IPS DF 6.9 (cell line): ENCODE results near the gene SALL4.
"Not testable (repeated sequence)": the region's sequence is repeated elsewhere in the genome, so short reads cannot be mapped to it uniquely, and the experiment has no call there.

ENCODE experiments used
- DNase-seq: peaks from one replicate; pipeline ENCODE4 v3.0.0-alpha.2; 2013; ENCODE audit warnings: low read depth, low spot score
- H3K27ac ChIP-seq: one replicate; pipeline ENCODE4 v1.5.1; 2013; ENCODE audit warnings: low read length, control low read depth
- H3K27me3 ChIP-seq: 2 replicates; pipeline ENCODE4 v1.6.1; 2013; ENCODE audit warnings: mild to moderate bottlenecking, low read length; ENCODE audit not compliant: control insufficient read depth, insufficient read depth
- H3K36me3 ChIP-seq: 2 replicates; pipeline ENCODE4 v1.6.1; 2013; ENCODE audit warnings: low read length; ENCODE audit not compliant: control insufficient read depth, insufficient read depth
- H3K4me1 ChIP-seq: 2 replicates; pipeline ENCODE4 v1.6.1; 2013; ENCODE audit warnings: low read length; ENCODE audit not compliant: control insufficient read depth, insufficient read depth
- H3K4me3 ChIP-seq: 2 replicates; pipeline ENCODE4 v1.5.1; 2013; ENCODE audit warnings: mild to moderate bottlenecking, low read length
- H3K9me3 ChIP-seq: 2 replicates; pipeline ENCODE4 v1.6.1; 2013; ENCODE audit warnings: low read length, inconsistent platforms; ENCODE audit not compliant: control insufficient read depth, insufficient read depth
- WGBS: extraction: QIAGEN DNeasy Blood & Tissue Kit; methylation state at CpG from one replicate; pipeline ENCODE4 v1.1.7; 2013; ENCODE audit warnings: mixed read lengths, missing lambda C conversion rate; ENCODE audit not compliant: insufficient read length, insufficient coverage; 5-methylcytosine and 5-hydroxymethylcytosine counted together

The SALL4 gene

DNA sequence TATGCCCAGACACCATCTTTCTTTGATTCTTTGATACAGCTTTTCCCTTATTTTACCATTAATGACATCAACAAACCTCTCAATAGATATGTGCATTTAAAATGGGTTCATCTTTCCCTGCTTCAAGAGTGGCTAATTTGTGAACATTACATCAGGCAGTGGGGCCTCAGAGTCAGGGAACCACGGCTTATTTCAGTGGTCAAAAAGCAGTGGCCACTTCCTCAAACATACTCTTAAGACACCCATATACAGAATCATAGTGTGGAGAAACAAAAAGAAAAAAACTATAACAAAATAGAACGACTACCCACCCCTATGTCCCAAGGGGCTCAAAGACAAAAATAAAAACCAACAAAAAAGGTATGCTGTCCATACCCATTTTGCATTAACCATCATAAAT is 12.9 kb downstream of the SALL4 start:
- no peaks in the 10 kb centered on the region for H3K27me3 ChIP-seq
- WGBS = no CpG with 5 or more reads among the region's 2 CpGs
- no peak overlapping the region for H3K27ac ChIP-seq
- H3K4me3 ChIP-seq = no peak overlapping the region
- peaks cover 50% of the 10 kb centered on the region for H3K36me3 ChIP-seq
- DNase-seq = no peak
- H3K4me1 ChIP-seq = no peaks in the 10 kb centered on the region
- no peaks in the 10 kb centered on the region for H3K9me3 ChIP-seq

DNA sequence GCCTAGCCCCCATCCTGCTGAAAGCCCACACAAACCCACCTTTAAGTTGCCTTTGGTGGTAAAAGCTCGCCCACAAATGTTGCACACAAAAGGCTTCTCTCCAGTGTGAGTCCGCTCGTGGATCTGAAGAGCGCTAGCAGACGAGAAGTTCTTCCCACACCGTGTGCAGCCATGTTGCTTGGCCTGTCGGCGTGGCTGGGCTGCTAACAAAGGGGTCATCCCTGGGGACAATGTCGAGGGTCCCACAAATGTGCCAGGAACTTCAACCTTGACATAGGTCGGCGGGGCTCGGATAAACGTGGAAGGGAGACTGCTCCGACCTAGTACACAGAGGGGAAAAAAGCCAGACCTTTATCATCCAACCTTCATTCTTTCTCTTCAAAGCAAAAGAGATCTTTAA is 13.5 kb downstream of the SALL4 start:
- Histone ChIP-seq H3K27ac (no peak overlapping the region), H3K27me3 (no peaks in the 10 kb centered on the region), H3K36me3 (peaks cover 56% of the 10 kb centered on the region), H3K9me3 (no peaks in the 10 kb centered on the region), H3K4me3 (no peak overlapping the region), H3K4me1 (no peaks in the 10 kb centered on the region)
- DNase-seq = no peak
- no CpG with 5 or more reads among the region's 14 CpGs for WGBS

DNA sequence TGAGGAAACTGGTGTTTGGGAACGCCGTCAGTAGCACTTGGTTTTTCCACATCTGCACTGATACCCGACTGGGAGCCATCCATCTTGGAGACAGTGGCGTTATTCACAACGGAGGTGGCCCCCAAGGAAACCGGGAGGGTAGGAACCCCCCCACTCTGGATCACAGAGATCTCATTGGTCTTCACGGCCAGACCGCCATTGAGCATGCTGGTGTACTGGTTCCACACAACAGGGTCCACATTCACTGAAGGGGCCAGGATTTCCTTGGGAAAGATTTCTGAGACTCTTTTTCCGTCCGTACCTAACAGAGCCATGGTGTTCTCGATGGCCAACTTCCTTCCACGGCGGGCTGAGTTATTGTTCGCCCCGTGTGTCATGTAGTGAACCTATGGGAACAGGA is 18.0 kb downstream of the SALL4 start:
- DNase-seq = no peak
- peaks cover 51% of the 10 kb centered on the region for H3K36me3 ChIP-seq
- no peak overlapping the region for H3K4me3 ChIP-seq
- no peaks in the 10 kb centered on the region for H3K27me3 ChIP-seq
- H3K27ac ChIP-seq = no peak overlapping the region
- WGBS = no CpG with 5 or more reads among the region's 15 CpGs
- no peaks in the 10 kb centered on the region for H3K9me3 ChIP-seq
- H3K4me1 ChIP-seq = no peaks in the 10 kb centered on the region

DNA sequence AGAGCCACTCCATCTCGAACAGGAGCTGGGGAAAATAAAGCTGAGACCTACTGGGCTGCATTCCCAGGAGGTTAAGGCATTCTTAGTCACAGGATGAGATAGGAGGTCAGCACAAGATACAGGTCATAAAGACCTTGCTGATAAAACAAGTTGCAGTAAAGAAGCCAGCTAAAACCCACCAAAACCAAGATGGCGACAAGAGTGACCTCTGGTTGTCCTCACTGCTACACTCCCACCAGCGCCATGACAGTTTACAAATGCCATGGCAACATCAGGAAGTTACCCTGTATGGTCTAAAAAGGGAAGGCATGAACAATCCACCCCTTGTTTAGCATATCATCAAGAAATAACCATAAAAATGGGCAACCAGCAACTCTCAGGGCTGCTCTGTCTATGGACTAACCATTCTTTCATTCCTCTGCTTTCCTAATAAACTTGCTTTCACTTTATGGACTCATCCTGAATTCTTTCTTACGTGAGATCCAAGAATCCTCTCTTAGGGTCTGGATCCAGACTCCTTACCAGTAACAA is 24.0 kb downstream of the SALL4 start:
- not testable (repeated sequence) for H3K4me1 ChIP-seq, H3K27me3 ChIP-seq, H3K9me3 ChIP-seq, H3K27ac ChIP-seq, DNase-seq, H3K4me3 ChIP-seq
- H3K36me3 ChIP-seq = peaks cover 18% of the 10 kb centered on the region; the same call in 1 of the 2 replicates
- no CpG with 5 or more reads among the region's 4 CpGs for WGBS

DNA sequence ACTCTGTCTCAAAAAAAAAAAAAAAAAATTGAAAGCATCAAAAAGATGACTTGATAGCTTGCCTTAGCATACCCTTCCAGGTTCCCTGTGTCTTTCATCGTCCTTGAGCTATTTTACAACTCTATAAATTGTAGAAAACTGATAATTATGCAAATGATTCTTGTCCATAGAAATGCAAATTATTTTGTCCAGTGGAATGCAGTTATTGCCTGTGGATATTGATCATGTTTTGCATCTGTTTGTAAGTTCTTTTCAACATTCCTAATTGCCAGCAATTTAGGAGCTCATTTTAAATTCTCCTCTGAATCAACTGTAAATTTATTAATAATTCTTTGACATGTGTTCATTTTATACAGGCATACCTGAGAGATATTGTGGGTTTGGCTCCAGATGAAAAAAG is 27.1 kb downstream of the SALL4 start:
- H3K36me3 ChIP-seq = 0 out of 2 replicates have a peak, but pooled peaks cover 4% of the 10 kb centered on the region
- H3K4me3 ChIP-seq = no peak overlapping the region
- no peaks in the 10 kb centered on the region for H3K4me1 ChIP-seq
- no peaks in the 10 kb centered on the region for H3K27me3 ChIP-seq
- no peak overlapping the region for H3K27ac ChIP-seq
- H3K9me3 ChIP-seq = no peaks in the 10 kb centered on the region
- no CpG with 5 or more reads among the region's 1 CpG for WGBS
- DNase-seq = no peak

DNA sequence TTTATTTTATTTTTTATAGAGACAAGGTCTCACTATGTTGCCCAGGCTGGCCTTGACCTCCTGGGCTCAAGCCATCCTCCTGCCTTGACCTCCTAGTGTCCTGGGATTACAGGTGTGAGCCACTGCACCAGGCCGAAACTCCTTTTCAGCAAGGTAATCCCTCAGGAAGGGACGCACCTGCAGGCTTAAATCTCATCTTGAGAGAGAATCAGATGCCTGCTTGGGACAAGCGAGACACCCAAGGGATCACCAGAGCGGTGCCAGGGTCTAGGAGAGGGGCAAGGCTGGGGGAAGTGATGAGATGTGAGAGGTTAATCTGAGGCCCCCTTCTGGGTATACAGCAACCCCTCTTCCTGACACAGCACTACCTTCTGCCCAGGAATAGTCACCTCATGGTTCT is 30.1 kb downstream of the SALL4 start:
- Histone ChIP-seq H3K4me3 (no peak overlapping the region), H3K27me3 (no peaks in the 10 kb centered on the region), H3K4me1 (no peaks in the 10 kb centered on the region; the same call in 1 of the 2 replicates), H3K9me3 (no peaks in the 10 kb centered on the region), H3K27ac (no peak overlapping the region), H3K36me3 (0 out of 2 replicates have a peak, but pooled peaks cover 4% of the 10 kb centered on the region)
- WGBS = no CpG with 5 or more reads among the region's 4 CpGs
- no peak for DNase-seq

DNA sequence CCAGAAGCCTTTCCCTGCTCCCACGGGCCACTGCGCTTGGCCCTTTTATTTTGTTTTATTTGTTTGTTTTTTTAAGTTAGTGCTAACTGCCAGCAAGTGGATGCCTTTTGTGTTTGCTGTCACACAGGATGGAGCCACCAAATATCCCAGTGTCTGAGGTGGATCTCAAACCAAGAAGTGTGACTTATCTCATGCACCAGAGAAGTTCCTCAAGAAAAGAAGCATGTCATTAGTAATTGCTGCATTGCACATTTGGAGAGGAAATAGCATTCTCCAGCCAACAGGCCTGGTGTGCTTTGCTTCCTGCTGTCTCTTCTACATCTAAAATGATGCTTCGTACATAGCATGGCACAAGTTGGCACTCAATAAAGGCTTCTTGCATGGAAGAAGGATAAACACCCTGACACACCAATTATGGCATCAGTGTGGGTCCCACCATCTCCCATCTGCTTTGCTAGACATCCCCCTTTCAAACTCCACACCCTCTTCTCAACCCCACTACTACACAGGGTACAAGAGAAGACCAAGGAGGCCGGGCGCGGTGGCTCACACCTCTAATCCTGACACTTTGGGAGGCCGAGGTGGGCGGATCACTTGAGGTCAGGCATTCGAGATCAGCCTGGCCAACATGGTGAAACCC is 32.2 kb downstream of the SALL4 start:
- no peaks in the 10 kb centered on the region for H3K27me3 ChIP-seq
- H3K27ac ChIP-seq = no peak overlapping the region
- H3K4me3 ChIP-seq = no peak overlapping the region
- H3K36me3 ChIP-seq = no peaks in the 10 kb centered on the region
- no peaks in the 10 kb centered on the region for H3K9me3 ChIP-seq
- WGBS = no CpG with 5 or more reads among the region's 9 CpGs
- no peak for DNase-seq
- H3K4me1 ChIP-seq = no peaks in the 10 kb centered on the region; the same call in 1 of the 2 replicates

DNA sequence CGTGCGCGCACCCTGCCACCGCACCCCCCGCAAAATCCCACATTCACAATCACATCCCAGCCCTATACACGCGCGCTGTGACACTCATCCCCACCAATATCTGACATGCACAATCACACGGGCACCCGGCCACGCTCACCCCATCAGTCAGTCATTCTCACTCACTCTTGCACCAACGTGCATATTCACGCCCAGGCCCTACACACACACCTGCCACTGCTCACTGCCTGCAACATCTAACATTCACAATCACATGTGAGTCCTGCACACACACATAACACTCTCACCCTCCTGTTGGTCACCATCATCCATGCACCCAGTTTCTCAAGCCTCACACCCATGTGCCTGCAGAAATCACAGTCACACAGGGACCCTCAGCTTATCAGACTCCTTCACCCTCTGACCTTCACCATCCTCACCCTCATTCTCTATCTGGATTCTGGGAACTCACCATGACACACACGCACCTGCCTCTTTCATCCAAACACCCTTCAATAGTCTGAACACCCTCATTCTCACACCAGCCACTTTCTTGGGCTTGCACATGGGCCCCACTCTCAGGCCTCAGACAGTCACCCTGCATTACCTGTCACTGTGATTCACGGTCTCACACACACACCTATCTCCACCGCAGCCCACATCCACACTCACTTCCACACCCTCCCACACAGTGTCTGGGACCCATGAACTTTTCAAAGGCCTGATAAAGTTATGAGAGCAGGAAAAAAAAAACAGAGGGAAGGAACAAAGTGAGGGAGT is 33.4 kb downstream of the SALL4 start:
- Histone ChIP-seq H3K4me1 (no peaks in the 10 kb centered on the region; the same call in 1 of the 2 replicates), H3K27me3 (no peaks in the 10 kb centered on the region), H3K9me3 (no peaks in the 10 kb centered on the region), H3K4me3 (no peak overlapping the region), H3K36me3 (no peaks in the 10 kb centered on the region), H3K27ac (no peak overlapping the region)
- WGBS = no CpG with 5 or more reads among the region's 16 CpGs
- no peak for DNase-seq

DNA sequence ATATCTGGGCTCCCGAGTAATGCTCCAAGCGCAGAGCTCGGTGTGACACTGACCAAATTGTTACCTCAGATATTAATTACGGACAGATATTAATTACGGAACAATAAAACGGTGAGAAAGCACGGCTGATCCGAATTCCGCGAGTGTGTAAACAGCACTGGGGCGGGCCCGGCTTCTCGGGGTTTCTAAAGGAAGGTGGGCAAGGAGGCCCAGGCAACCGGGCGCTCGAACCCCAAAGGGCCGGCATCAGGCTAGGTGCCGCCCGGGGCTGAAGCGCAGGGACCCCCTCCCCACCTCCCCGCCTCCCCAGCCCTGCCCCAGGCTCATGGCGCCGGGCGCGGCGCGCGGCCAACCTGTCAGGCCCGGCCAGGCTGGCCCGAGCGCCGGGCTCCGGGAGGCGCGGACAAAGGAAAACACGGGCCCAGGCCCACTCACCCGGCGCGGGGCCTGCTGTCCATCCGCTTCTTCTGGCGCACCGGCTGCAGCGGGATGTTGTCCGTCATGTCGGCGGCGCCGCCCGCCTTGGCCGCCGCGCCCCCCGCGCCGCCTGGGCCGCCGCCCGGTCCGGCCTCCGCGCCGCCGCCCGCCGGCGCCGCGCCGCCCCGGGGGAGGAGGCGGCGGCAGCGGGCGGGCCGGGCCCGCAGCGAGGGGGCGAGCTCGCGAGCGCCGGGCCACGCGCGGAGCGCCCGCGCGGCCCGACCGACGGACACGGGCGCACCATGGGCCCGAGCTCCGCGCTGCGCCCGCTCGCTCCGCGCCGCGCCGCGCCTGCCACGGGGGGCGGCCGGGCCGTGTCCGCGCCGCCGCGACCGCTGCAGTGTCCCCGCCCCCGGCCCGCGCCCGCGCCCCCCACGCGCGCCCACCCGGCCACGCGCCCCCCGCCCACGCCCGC is 34.2 kb downstream of the SALL4 start, which contains the start of gene ATP9A:
Gene ATP9A (minus strand): TSS at position 524 of the 892 bp plus-strand sequence. CDS start 21 bp downstream, at position 503.
- Histone ChIP-seq H3K4me1 (no peaks in the 10 kb centered on the region; the same call in 1 of the 2 replicates), H3K27me3 (no peaks in the 10 kb centered on the region), H3K36me3 (no peaks in the 10 kb centered on the region), H3K4me3 (peak within 1 kb of the TSS; percentile 40), H3K27ac (no peak within 1 kb of the TSS), H3K9me3 (no peaks in the 10 kb centered on the region)
- DNase-seq = no peak
- WGBS = no CpG with 5 or more reads among the region's 131 CpGs
